ENCODE results near the gene LMO3. TPM values are rescaled to one million over a fixed set of nuclear protein-coding genes. Genes with fewer than 3 reads are reported as not detected.

The LMO3 gene
- total and polyA plus RNA-seq, 2 experiments from 2014 or later, result 7.9 to 15.1 TPM

GRCh38 chr12:16504200-16504599, 101.8 kb downstream of the LMO3 start:
- no peaks in the 10 kb centered on the region for H3K9me2 ChIP-seq (ENCODE audit: insufficient read depth)
- H3K27me3 Mint-ChIP-seq (ENCODE audit: insufficient read depth, low read depth, poor library complexity), result no peaks in the 10 kb centered on the region
- DNase-seq (ENCODE audit: low spot score) (no peak), ATAC-seq (no peak)
- no peak overlapping the region for H2AFZ ChIP-seq
- H3K79me2 ChIP-seq (replicated peaks; ENCODE audit: insufficient read depth), result no peaks in the 10 kb centered on the region
- 0 out of 2 replicates have a peak overlapping the region, but pooled peaks have one; percentile 26 for H3K27ac Mint-ChIP-seq
- no peaks in the 10 kb centered on the region; the same call in 2 of the 3 replicates for H3K9me3 Mint-ChIP-seq
- no peaks in the 10 kb centered on the region for H3F3A ChIP-seq (replicated peaks; ENCODE audit: low read depth)
- peaks cover 18% of the 10 kb centered on the region for H3K4me1 ChIP-seq (ENCODE audit: insufficient read depth)
- no peak overlapping the region for H3K4me2 ChIP-seq
- no peaks in the 10 kb centered on the region for H3K27me3 ChIP-seq (ENCODE audit: insufficient read depth)
- H3K36me3 Mint-ChIP-seq (ENCODE audit: low read depth), result no peaks in the 10 kb centered on the region
- no peak overlapping the region for H3K4me3 Mint-ChIP-seq
- no peak overlapping the region for H3K4me3 ChIP-seq
- H3K27ac ChIP-seq (ENCODE audit: low read depth), result no peak overlapping the region
- H3K36me3 ChIP-seq (ENCODE audit: insufficient read depth), result no peaks in the 10 kb centered on the region
- TF ChIP-seq ZNF114 (CRISPR knock-in tag; IDR thresholded peaks at IDR 0.05) (no peak), EZH2phosphoT487 (IDR thresholded peaks at IDR 0.05; ENCODE audit: unreplicated experiment) (no peak), ETS1 (IDR thresholded peaks at IDR 0.05) (no peak), REST (IDR thresholded peaks at IDR 0.05; ENCODE audit: unreplicated experiment) (no peak), NANOG (IDR thresholded peaks at IDR 0.05; ENCODE audit: borderline replicate concordance) (no peak), EZH2 (IDR thresholded peaks at IDR 0.05; ENCODE audit: low read depth, unreplicated experiment) (no peak), POLR2AphosphoS5 (IDR thresholded peaks at IDR 0.05; ENCODE audit: low read depth) (no peak), STAT1 (IDR thresholded peaks at IDR 0.05; ENCODE audit: unreplicated experiment) (no peak), ZNF462 (CRISPR knock-in tag; IDR thresholded peaks at IDR 0.05) (no peak), ZNF331 (CRISPR knock-in tag; IDR thresholded peaks at IDR 0.05; ENCODE audit: low read depth) (no peak)
- H3K4me1 Mint-ChIP-seq, result peaks cover 17% of the 10 kb centered on the region; the same call in 2 of the 3 replicates
- no peaks in the 10 kb centered on the region for H4K20me1 ChIP-seq (replicated peaks; ENCODE audit: insufficient read depth)
